Esophagus muscularis mucosa (tissue), 3 donors: Measurements from ENCODE around the gene CHSY3.

ENCODE experiments used
- POLR2AphosphoS5 ChIP-seq, 2 donors: sonication (generic); formaldehyde crosslinking; IDR thresholded peaks; one replicate each; pipeline ENCODE4 v1.6.1; 2017; ENCODE audit warnings: antibody characterized with exemption in 2 of 2
- TF ChIP-seq, protein P1 (sequence below), 3 experiments: fragments of 200-600 bp in 2 of 3; fragments of 450-650 bp in 1 of 3; sonication (generic) in 2 of 3; IDR thresholded peaks; one replicate each; pipeline ENCODE4 v1.5.1; 2017 to 2019; ENCODE audit warnings: antibody characterized with exemption in 3 of 3, mild to moderate bottlenecking in 2 of 3, moderate library complexity in 1 of 3

DNA sequence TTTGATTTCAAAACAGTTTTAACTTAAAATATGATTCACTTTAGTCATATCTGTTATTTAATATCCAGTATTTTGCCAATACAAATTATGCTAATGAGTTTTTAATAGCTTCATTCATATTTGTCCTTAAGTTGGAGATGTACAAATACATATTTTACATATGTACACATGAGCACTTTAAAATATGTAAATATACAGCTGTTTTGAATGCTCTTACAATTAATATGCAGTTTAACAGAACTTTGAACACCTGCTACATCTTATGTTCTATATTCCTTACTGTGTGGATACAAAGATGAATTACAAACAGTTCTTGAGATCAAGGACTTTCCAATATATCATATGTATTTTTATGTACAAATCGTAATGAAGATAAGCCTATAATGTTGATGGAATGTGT is 74.0 kb downstream of the CHSY3 start:
- TF ChIP-seq, protein P1, sequence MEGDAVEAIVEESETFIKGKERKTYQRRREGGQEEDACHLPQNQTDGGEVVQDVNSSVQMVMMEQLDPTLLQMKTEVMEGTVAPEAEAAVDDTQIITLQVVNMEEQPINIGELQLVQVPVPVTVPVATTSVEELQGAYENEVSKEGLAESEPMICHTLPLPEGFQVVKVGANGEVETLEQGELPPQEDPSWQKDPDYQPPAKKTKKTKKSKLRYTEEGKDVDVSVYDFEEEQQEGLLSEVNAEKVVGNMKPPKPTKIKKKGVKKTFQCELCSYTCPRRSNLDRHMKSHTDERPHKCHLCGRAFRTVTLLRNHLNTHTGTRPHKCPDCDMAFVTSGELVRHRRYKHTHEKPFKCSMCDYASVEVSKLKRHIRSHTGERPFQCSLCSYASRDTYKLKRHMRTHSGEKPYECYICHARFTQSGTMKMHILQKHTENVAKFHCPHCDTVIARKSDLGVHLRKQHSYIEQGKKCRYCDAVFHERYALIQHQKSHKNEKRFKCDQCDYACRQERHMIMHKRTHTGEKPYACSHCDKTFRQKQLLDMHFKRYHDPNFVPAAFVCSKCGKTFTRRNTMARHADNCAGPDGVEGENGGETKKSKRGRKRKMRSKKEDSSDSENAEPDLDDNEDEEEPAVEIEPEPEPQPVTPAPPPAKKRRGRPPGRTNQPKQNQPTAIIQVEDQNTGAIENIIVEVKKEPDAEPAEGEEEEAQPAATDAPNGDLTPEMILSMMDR (IDR thresholded peaks at IDR 0.05): no peak
- TF ChIP-seq POLR2AphosphoS5 (IDR thresholded peaks at IDR 0.05): no peak
